GM23248 (cell line): ENCODE measurements around the gene NFATC2. TPM values are rescaled to one million over a fixed set of nuclear protein-coding genes. Genes with fewer than 3 reads are reported as not detected.

ENCODE experiments used
- DNase-seq: peaks from one replicate; pipeline ENCODE4 v3.0.0-alpha.2; 2015
- H2AFZ ChIP-seq: fragments of 200-600 bp; sonication (generic); 2 replicates; pipeline ENCODE4 v1.6.1; 2016; ENCODE audit warnings: antibody characterized with exemption
- H3F3A ChIP-seq: fragments of 200-600 bp; sonication (generic); 2 replicates; pipeline ENCODE4 v1.6.1; 2016; ENCODE audit warnings: mild to moderate bottlenecking, antibody characterized with exemption, mixed run types; ENCODE audit not compliant: insufficient read depth
- H3K27ac ChIP-seq: fragments of 200-600 bp; sonication (generic); 2 replicates; pipeline ENCODE4 v1.5.1; 2016; ENCODE audit warnings: mild to moderate bottlenecking
- H3K27me3 ChIP-seq: fragments of 200-600 bp; sonication (generic); replicated peaks from 2 replicates; pipeline ENCODE4 v1.6.1; 2016; ENCODE audit warnings: mild to moderate bottlenecking; ENCODE audit not compliant: insufficient read depth
- H3K36me3 ChIP-seq: fragments of 200-600 bp; sonication (generic); 2 replicates; pipeline ENCODE4 v1.6.1; 2016; ENCODE audit warnings: low read depth, mild to moderate bottlenecking
- H3K4me1 ChIP-seq: fragments of 200-600 bp; sonication (generic); 2 replicates; pipeline ENCODE4 v1.6.1; 2016; ENCODE audit warnings: mild to moderate bottlenecking; ENCODE audit not compliant: insufficient read depth
- H3K4me2 ChIP-seq: fragments of 200-600 bp; sonication (generic); one replicate; pipeline ENCODE4 v1.6.1; 2016; ENCODE audit warnings: mild to moderate bottlenecking; ENCODE audit not compliant: unreplicated experiment
- H3K4me3 ChIP-seq: fragments of 200-600 bp; sonication (generic); 2 replicates; pipeline ENCODE4 v1.5.1; 2016; ENCODE audit warnings: mild to moderate bottlenecking
- H3K79me2 ChIP-seq: fragments of 200-600 bp; sonication (generic); 2 replicates; pipeline ENCODE4 v1.6.1; 2016; ENCODE audit warnings: mild to moderate bottlenecking; ENCODE audit not compliant: insufficient read depth
- H3K9ac ChIP-seq: fragments of 200-600 bp; sonication (generic); 2 replicates; pipeline ENCODE4 v1.6.1; 2016; ENCODE audit warnings: mild to moderate bottlenecking
- H3K9me2 ChIP-seq: fragments of 200-600 bp; sonication (generic); 2 replicates; pipeline ENCODE4 v1.6.1; 2016; ENCODE audit warnings: mixed run types, mild to moderate bottlenecking, moderate library complexity; ENCODE audit not compliant: insufficient read depth
- H3K9me3 ChIP-seq: fragments of 200-600 bp; sonication (generic); one replicate; pipeline ENCODE4 v1.6.1; 2017; ENCODE audit warnings: low read depth
- H4K20me1 ChIP-seq: fragments of 200-600 bp; sonication (generic); 2 replicates; pipeline ENCODE4 v1.6.0; 2016; ENCODE audit not compliant: insufficient read depth
- EZH2 ChIP-seq: fragments of 200-600 bp; sonication (generic); IDR thresholded peaks from 2 replicates; pipeline ENCODE4 v1.6.1; 2018; ENCODE audit warnings: antibody characterized with exemption, mild to moderate bottlenecking; ENCODE audit not compliant: insufficient read depth, poor library complexity, severe bottlenecking
- EZH2phosphoT487 ChIP-seq: fragments of 200-600 bp; sonication (generic); IDR thresholded peaks from 2 replicates; pipeline ENCODE4 v1.6.1; 2018; ENCODE audit warnings: antibody characterized with exemption, moderate library complexity, mild to moderate bottlenecking, low read depth; ENCODE audit not compliant: insufficient read depth
- WGBS, 2 experiments: methylation state at CpG; one replicate each; pipeline ENCODE4 v1.1.6; 2015 to 2017; ENCODE audit warnings: low lambda C conversion rate in 2 of 2, low coverage in 1 of 2; ENCODE audit errors: missing lambda C conversion rate in 2 of 2; 5-methylcytosine and 5-hydroxymethylcytosine counted together
- in situ Hi-C: fragments of 300-500 bp; cut with MboI; formaldehyde crosslinking; loops from 2 replicates; pipeline ENCODE4 v1.15.0; 2020
- polyA plus RNA-seq: library from polyadenylated mRNA; unstranded; fragments of >200 nt; fragmentation: Nextera tagmentation; extraction: Ambion mirVana; gene quantifications from 2 replicates; pipeline ENCODE4 v1.2.1, GENCODE V29; 2016
- total RNA-seq: library from RNA; depleted of rRNA; stranded (reverse); fragments of >200 nt; shearing (Covaris generic); gene quantifications from 2 replicates; pipeline ENCODE4 v1.2.3, GENCODE V29; 2014

Gene NFATC2
- total and polyA plus RNA-seq, 2 experiments from 2014 or later: 0.11 to 0.14 TPM

DNA sequence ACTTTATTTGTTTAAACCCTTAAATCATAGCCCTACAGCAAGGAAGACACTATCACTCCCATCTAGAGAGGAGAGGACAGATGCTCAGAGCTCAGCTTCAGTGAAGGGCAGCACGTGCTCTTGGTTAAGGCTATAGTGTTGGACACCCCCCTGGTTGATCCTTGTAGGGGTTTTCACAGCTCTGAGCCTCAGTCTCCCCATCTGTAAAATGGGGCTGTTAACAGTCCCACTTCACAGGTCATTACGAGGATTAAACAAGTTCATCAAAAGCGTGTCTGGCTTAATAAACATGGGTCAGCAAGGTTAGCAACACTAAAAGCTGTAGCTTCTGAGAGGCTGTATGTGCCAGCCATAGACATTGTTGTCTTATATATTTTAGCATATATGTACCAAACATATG, 82.4 kb downstream of the NFATC2 start:
- in situ Hi-C loops: no loop called here
- 86 to 89% methylated on average over 3 of the region's 3 CpGs for WGBS, 2 experiments
- H3K36me3 ChIP-seq: no peaks in the 10 kb centered on the region

DNA sequence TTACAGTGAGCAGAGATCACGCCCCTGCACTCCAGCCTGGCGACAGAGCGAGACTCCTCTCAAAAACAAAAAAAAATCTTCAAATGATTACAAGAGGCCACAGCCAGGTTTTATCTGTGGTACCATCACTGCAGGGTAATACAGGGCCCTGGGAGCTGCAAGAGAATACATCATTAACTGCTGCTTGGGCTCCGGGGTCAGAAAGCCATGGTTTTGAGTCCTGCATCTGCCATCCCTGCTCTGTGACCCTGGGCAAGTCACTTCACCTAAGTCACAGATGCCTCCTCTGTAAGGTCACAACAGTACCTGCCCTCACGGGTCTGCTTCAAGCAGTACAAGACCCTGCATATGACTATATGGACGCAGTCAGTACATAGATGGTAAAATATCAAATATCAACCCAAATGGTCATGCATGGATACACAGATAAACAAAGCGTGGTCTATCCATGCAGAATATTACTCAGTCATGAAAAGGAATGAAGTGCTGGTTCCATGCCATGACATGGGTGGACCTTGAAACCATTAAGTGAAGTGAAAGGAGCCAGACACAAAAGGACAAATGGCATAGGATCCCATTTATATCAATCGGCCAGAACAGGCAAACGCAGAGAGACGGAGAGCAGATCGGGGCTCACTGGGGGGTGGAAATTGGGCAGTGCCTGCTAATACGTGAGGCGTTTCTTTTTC, 83.6 kb downstream of the NFATC2 start:
- in situ Hi-C loops: no loop called here

More for the DNA sequence above, 82.4 kb downstream of the NFATC2 start:
- H3K4me2 ChIP-seq: no peak overlapping the region
- TF ChIP-seq EZH2 (no peak), EZH2phosphoT487 (no peak)
- H3K9me2 ChIP-seq: no peaks in the 10 kb centered on the region
- no peaks in the 10 kb centered on the region for H3K79me2 ChIP-seq
- DNase-seq: no peak
- H3K27me3 ChIP-seq: no peaks in the 10 kb centered on the region
- peaks cover 7% of the 10 kb centered on the region for H3F3A ChIP-seq
- peaks cover 14% of the 10 kb centered on the region for H3K4me1 ChIP-seq
- H3K9ac ChIP-seq: no peak overlapping the region
- H2AFZ ChIP-seq: no peak overlapping the region
- no peak overlapping the region for H3K4me3 ChIP-seq
- H3K9me3 ChIP-seq: no peaks in the 10 kb centered on the region
- H4K20me1 ChIP-seq: no peaks in the 10 kb centered on the region
- H3K27ac ChIP-seq: no peak overlapping the region

DNA sequence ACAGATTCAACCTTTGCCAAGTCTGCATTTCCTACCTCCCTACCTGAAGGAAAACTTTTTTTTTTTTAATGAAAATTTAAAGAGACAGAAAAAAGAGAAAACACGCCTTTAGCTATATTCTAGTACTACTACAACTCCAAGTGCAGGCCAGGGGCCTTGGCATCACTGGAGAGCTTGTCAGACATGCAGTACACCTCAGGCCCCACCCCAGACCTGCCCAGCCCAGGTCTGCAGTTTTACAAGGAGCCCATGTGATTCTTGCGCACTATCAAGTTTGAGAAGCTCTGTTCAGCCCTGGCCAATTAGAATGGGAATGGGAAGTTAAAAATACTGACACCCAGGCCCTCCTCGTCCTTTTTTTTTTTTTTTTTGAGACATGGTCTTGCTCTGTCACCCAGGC, 85.0 kb downstream of the NFATC2 start:
- Histone ChIP-seq H3K27ac (no peak overlapping the region), H3K4me1 (peaks cover 14% of the 10 kb centered on the region), H3K79me2 (no peaks in the 10 kb centered on the region), H3K4me3 (no peak overlapping the region), H3K27me3 (no peaks in the 10 kb centered on the region), H3K9me3 (no peaks in the 10 kb centered on the region), H2AFZ (no peak overlapping the region), H3K36me3 (no peaks in the 10 kb centered on the region), H3K4me2 (peak overlapping the region; percentile 81), H3K9me2 (no peaks in the 10 kb centered on the region), H4K20me1 (no peaks in the 10 kb centered on the region), H3K9ac (no peak overlapping the region), H3F3A (peaks cover 7% of the 10 kb centered on the region)
- no peak for TF ChIP-seq EZH2phosphoT487
- no peak for TF ChIP-seq EZH2
- in situ Hi-C loops: no loop called here
- 74 to 95% methylated on average over 3 of the region's 3 CpGs for WGBS, 2 experiments
- DNase-seq: no peak

More for the DNA sequence above, 83.6 kb downstream of the NFATC2 start:
- no peak for TF ChIP-seq EZH2phosphoT487
- TF ChIP-seq EZH2: no peak
- 92 to 94% methylated on average over 13 of the region's 13 CpGs for WGBS, 2 experiments
- no peaks in the 10 kb centered on the region for H3K36me3 ChIP-seq
- H3K9me2 ChIP-seq: no peaks in the 10 kb centered on the region
- no peak overlapping the region for H3K9ac ChIP-seq
- no peak overlapping the region for H2AFZ ChIP-seq
- no peaks in the 10 kb centered on the region for H4K20me1 ChIP-seq
- no peak overlapping the region for H3K4me2 ChIP-seq
- H3K27me3 ChIP-seq: no peaks in the 10 kb centered on the region
- peaks cover 7% of the 10 kb centered on the region for H3F3A ChIP-seq
- H3K9me3 ChIP-seq: no peaks in the 10 kb centered on the region
- H3K4me1 ChIP-seq: peaks cover 14% of the 10 kb centered on the region
- H3K4me3 ChIP-seq: no peak overlapping the region
- no peaks in the 10 kb centered on the region for H3K79me2 ChIP-seq
- no peak overlapping the region for H3K27ac ChIP-seq
- no peak for DNase-seq

GRCh38 chr20:51456511-51457509, 85.7 kb downstream of the NFATC2 start:
- H3K9ac ChIP-seq: peak overlapping the region; percentile 56
- no peaks in the 10 kb centered on the region for H3K9me3 ChIP-seq
- peak overlapping the region; percentile 56 for H2AFZ ChIP-seq
- peak overlapping the region; percentile 53 for H3K4me3 ChIP-seq
- peak; percentile 97 for DNase-seq
- peak overlapping the region; percentile 81 for H3K4me2 ChIP-seq
- H3K4me1 ChIP-seq: peaks cover 14% of the 10 kb centered on the region
- no peaks in the 10 kb centered on the region for H3K36me3 ChIP-seq
- WGBS, 2 experiments: 2% methylated on average over 24 of the region's 24 CpGs
- no peaks in the 10 kb centered on the region for H3K79me2 ChIP-seq
- no peaks in the 10 kb centered on the region for H3K27me3 ChIP-seq
- peaks cover 7% of the 10 kb centered on the region for H3F3A ChIP-seq
- no peaks in the 10 kb centered on the region for H4K20me1 ChIP-seq
- peak overlapping the region; percentile 62 for H3K27ac ChIP-seq
- TF ChIP-seq EZH2phosphoT487 (no peak), EZH2 (no peak)
- H3K9me2 ChIP-seq: no peaks in the 10 kb centered on the region
- in situ Hi-C loops: no loop called here
